WTC11 (cell line): ENCODE results near the gene ITPR3. TPM values are rescaled to one million over a fixed set of nuclear protein-coding genes. Genes with fewer than 3 reads are reported as not detected.

Experiments used
- ATAC-seq: fragments of 200-7000 bp; cut with Tn5 transposase; 2 replicates; pipeline ENCODE4 v1.10.0; 2021; ENCODE audit warnings: mild to moderate bottlenecking, moderate library complexity
- CTCF ChIA-PET: fragments of 300-600 bp; sonication (Branson Sonifier 250); formaldehyde crosslinking; loops from one replicate; lab custom pipeline; 2021; ENCODE audit warnings: antibody characterized with exemption; lab: Charles Lee
- POLR2A ChIA-PET: fragments of 350-600 bp; sonication (Branson Sonifier 250); formaldehyde crosslinking; loops from one replicate; lab custom pipeline; 2021; ENCODE audit warnings: antibody characterized with exemption; lab: Charles Lee
- DNase-seq: peaks from one replicate; pipeline ENCODE4 v3.0.0; 2021; ENCODE audit warnings: low spot score
- H3K27ac Mint-ChIP-seq: 2 replicates; pipeline ENCODE4 v1.8.0; 2021; ENCODE audit warnings: mixed read lengths
- H3K27me3 Mint-ChIP-seq: 2 replicates; pipeline ENCODE4 v1.8.0; 2021; ENCODE audit warnings: low read depth, mild to moderate bottlenecking, moderate library complexity, mixed read lengths
- H3K36me3 Mint-ChIP-seq: 2 replicates; pipeline ENCODE4 v1.8.0; 2021; ENCODE audit warnings: mixed read lengths
- H3K4me1 Mint-ChIP-seq: 2 replicates; pipeline ENCODE4 v1.8.0; 2022; ENCODE audit warnings: mixed read lengths
- H3K4me3 Mint-ChIP-seq: 2 replicates; pipeline ENCODE4 v1.8.0; 2021; ENCODE audit warnings: mild to moderate bottlenecking, moderate library complexity, mixed read lengths
- H3K9me3 Mint-ChIP-seq: 2 replicates; pipeline ENCODE4 v1.8.0; 2021; ENCODE audit warnings: mixed read lengths
- ELF4 ChIP-seq: sonication (generic); formaldehyde crosslinking; IDR thresholded peaks from 2 replicates; pipeline ENCODE4 v1.8.1; 2022; ENCODE audit warnings: low read depth, mild to moderate bottlenecking, moderate library complexity, missing genetic modification reagents
- GTF2I ChIP-seq: fragments of 250-450 bp; sonication (Bioruptor Pico); conservative IDR thresholded peaks from 2 replicates; pipeline ENCODE4 v1.4.0; 2021; ENCODE audit warnings: mild to moderate bottlenecking
- NFYB ChIP-seq: sonication (generic); formaldehyde crosslinking; conservative IDR thresholded peaks from 2 replicates; pipeline ENCODE4 v1.8.0; 2022; ENCODE audit warnings: low read depth, missing genetic modification reagents
- TEAD1 ChIP-seq: sonication (generic); formaldehyde crosslinking; IDR thresholded peaks from 2 replicates; pipeline ENCODE4 v1.8.0; 2022; ENCODE audit warnings: mild to moderate bottlenecking, missing genetic modification reagents
- ZNF423 ChIP-seq: fragments of 250-450 bp; sonication (Bioruptor Pico); IDR thresholded peaks from 2 replicates; pipeline ENCODE4 v2.1.2; 2022; ENCODE audit warnings: mild to moderate bottlenecking, moderate library complexity
- total RNA-seq: library from RNA; stranded (reverse); gene quantifications from 3 replicates; pipeline ENCODE4 v1.2.3, GENCODE V29; 2021
- TF ChIP-seq, protein P1 (sequence below): sonication (generic); formaldehyde crosslinking; IDR thresholded peaks from 2 replicates; pipeline ENCODE4 v1.8.0; 2022; ENCODE audit warnings: missing genetic modification reagents
- TF ChIP-seq, protein P2 (sequence below): sonication (generic); formaldehyde crosslinking; IDR thresholded peaks from 2 replicates; pipeline ENCODE4 v1.8.1; 2023; ENCODE audit warnings: mild to moderate bottlenecking, missing genetic modification reagents, moderate library complexity
- TF ChIP-seq, protein P3 (sequence below): sonication (generic); formaldehyde crosslinking; IDR thresholded peaks from 2 replicates; pipeline ENCODE4 v1.8.0; 2022; ENCODE audit warnings: mild to moderate bottlenecking, missing genetic modification reagents
- TF ChIP-seq, protein P4 (sequence below): sonication (generic); formaldehyde crosslinking; IDR thresholded peaks from 2 replicates; pipeline ENCODE4 v1.8.1; 2023; ENCODE audit warnings: mild to moderate bottlenecking, missing genetic modification reagents
- TF ChIP-seq, protein P5 (sequence below): fragments of 250-450 bp; sonication (Bioruptor Pico); IDR thresholded peaks from 2 replicates; pipeline ENCODE4 v1.9.0; 2021; ENCODE audit warnings: mild to moderate bottlenecking

The ITPR3 gene
- total RNA-seq, 1 experiment from 2014 or later, result 47.3 TPM

DNA sequence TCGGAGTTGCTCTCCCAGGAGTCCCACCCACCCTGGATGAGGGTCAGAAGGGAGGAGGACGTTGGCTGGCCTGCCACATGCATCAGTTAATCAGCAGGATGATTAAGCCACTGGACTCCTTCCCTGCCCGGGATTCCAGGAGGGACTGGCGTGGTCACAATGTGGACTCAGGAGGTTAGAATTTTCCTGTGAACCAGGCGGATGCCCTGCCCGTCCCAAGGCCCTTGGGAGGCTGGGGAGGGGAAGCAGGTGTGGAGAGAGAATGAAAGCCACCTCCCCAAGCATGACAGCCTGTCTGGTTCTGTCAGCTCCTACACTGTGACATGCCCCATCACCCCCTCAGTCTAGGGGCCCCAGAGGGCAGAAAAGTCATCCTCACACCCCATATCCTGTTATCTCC, 11.6 kb upstream of the ITPR3 start (continued):
- TF ChIP-seq, protein P1, sequence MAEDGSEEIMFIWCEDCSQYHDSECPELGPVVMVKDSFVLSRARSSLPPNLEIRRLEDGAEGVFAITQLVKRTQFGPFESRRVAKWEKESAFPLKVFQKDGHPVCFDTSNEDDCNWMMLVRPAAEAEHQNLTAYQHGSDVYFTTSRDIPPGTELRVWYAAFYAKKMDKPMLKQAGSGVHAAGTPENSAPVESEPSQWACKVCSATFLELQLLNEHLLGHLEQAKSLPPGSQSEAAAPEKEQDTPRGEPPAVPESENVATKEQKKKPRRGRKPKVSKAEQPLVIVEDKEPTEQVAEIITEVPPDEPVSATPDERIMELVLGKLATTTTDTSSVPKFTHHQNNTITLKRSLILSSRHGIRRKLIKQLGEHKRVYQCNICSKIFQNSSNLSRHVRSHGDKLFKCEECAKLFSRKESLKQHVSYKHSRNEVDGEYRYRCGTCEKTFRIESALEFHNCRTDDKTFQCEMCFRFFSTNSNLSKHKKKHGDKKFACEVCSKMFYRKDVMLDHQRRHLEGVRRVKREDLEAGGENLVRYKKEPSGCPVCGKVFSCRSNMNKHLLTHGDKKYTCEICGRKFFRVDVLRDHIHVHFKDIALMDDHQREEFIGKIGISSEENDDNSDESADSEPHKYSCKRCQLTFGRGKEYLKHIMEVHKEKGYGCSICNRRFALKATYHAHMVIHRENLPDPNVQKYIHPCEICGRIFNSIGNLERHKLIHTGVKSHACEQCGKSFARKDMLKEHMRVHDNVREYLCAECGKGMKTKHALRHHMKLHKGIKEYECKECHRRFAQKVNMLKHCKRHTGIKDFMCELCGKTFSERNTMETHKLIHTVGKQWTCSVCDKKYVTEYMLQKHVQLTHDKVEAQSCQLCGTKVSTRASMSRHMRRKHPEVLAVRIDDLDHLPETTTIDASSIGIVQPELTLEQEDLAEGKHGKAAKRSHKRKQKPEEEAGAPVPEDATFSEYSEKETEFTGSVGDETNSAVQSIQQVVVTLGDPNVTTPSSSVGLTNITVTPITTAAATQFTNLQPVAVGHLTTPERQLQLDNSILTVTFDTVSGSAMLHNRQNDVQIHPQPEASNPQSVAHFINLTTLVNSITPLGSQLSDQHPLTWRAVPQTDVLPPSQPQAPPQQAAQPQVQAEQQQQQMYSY, result no peak
- TF ChIP-seq NFYB (CRISPR knock-in tag) (no peak), TEAD1 (CRISPR knock-in tag) (no peak), GTF2I (CRISPR knock-in tag) (no peak), ELF4 (no peak), ZNF423 (CRISPR knock-in tag) (no peak)
- TF ChIP-seq, protein P2, sequence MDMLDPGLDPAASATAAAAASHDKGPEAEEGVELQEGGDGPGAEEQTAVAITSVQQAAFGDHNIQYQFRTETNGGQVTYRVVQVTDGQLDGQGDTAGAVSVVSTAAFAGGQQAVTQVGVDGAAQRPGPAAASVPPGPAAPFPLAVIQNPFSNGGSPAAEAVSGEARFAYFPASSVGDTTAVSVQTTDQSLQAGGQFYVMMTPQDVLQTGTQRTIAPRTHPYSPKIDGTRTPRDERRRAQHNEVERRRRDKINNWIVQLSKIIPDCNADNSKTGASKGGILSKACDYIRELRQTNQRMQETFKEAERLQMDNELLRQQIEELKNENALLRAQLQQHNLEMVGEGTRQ, result no peak
- TF ChIP-seq, protein P3, sequence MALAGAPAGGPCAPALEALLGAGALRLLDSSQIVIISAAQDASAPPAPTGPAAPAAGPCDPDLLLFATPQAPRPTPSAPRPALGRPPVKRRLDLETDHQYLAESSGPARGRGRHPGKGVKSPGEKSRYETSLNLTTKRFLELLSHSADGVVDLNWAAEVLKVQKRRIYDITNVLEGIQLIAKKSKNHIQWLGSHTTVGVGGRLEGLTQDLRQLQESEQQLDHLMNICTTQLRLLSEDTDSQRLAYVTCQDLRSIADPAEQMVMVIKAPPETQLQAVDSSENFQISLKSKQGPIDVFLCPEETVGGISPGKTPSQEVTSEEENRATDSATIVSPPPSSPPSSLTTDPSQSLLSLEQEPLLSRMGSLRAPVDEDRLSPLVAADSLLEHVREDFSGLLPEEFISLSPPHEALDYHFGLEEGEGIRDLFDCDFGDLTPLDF (CRISPR knock-in tag), result no peak
- TF ChIP-seq, protein P4, sequence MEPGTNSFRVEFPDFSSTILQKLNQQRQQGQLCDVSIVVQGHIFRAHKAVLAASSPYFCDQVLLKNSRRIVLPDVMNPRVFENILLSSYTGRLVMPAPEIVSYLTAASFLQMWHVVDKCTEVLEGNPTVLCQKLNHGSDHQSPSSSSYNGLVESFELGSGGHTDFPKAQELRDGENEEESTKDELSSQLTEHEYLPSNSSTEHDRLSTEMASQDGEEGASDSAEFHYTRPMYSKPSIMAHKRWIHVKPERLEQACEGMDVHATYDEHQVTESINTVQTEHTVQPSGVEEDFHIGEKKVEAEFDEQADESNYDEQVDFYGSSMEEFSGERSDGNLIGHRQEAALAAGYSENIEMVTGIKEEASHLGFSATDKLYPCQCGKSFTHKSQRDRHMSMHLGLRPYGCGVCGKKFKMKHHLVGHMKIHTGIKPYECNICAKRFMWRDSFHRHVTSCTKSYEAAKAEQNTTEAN (CRISPR knock-in tag), result no peak
- TF ChIP-seq, protein P5, sequence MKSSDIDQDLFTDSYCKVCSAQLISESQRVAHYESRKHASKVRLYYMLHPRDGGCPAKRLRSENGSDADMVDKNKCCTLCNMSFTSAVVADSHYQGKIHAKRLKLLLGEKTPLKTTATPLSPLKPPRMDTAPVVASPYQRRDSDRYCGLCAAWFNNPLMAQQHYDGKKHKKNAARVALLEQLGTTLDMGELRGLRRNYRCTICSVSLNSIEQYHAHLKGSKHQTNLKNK, result no peak

DNA sequence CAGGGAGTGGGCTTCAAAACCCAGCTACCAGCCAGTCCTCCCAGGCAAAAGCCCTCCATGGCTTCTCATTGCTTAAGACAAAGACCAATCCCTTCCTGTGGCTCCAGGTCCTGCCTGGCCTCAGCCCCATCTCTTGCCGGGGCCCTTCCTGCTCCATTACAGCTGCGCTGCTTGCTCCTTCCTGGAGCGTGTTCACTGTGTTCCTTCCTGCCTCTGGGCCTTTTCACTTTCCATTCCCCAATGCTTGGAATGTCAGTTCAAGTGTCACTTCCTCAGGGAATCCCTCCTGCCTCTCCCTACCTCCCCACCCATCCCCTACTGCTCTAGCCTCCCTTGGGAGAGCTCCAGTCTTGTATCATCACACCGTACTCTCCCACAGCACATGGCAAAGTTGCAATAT, 11.1 kb upstream of the ITPR3 start:
- Mint-ChIP-seq H3K36me3 (peaks cover under 1% of the 10 kb centered on the region; the same call in 1 of the 2 replicates), H3K9me3 (peaks cover 4% of the 10 kb centered on the region), H3K4me1 (peaks cover 45% of the 10 kb centered on the region), H3K27me3 (peaks cover 4% of the 10 kb centered on the region; the same call in 1 of the 2 replicates), H3K4me3 (no peak overlapping the region), H3K27ac (no peak overlapping the region)
- ChIA-PET POLR2A (no interaction called here), CTCF (interaction anchor here (0.8 to 3.7 kb wide), 5 partner anchors 10 to 90 kb away, joined by 3 to 20 read pairs (median 4); no protein-coding TSS in a partner anchor)
- TF ChIP-seq, protein P1, result peak; percentile 77
- no peak for TF ChIP-seq GTF2I (CRISPR knock-in tag)
- ATAC-seq, result no peak; the same call in 1 of the 2 replicates
- no peak for DNase-seq
